Neural progenitor cell (in vitro differentiated cells): Measurements from ENCODE around the gene CALU. TPM values are rescaled to one million over a fixed set of nuclear protein-coding genes. Genes with fewer than 3 reads are reported as not detected.

Experiments used
- DNase-seq: peaks from one replicate; pipeline ENCODE4 v3.0.0-alpha.2; 2016; ENCODE audit warnings: low spot score
- H2AFZ ChIP-seq: fragments of 200-600 bp; sonication (generic); replicated peaks from 2 replicates; pipeline ENCODE4 v1.6.1; 2016; ENCODE audit warnings: antibody characterized with exemption
- H3F3A ChIP-seq: fragments of 200-600 bp; sonication (generic); 2 replicates; pipeline ENCODE4 v1.6.1; 2016; ENCODE audit warnings: antibody characterized with exemption, low read depth
- H3K27ac ChIP-seq: fragments of 200-600 bp; sonication (generic); 2 replicates; pipeline ENCODE4 v1.5.1; 2016; ENCODE audit warnings: mild to moderate bottlenecking
- H3K27me3 ChIP-seq: fragments of 200-600 bp; sonication (generic); 2 replicates; pipeline ENCODE4 v1.6.1; 2016; ENCODE audit warnings: mild to moderate bottlenecking, moderate library complexity
- H3K36me3 ChIP-seq: fragments of 200-600 bp; sonication (generic); 2 replicates; pipeline ENCODE4 v1.5.1; 2016
- H3K4me1 ChIP-seq: fragments of 200-600 bp; sonication (generic); 2 replicates; pipeline ENCODE4 v1.6.1; 2016; ENCODE audit warnings: mixed run types
- H3K4me2 ChIP-seq: fragments of 200-600 bp; sonication (generic); 2 replicates; pipeline ENCODE4 v1.6.1; 2016
- H3K4me3 ChIP-seq: fragments of 200-600 bp; sonication (generic); 2 replicates; pipeline ENCODE4 v1.5.1; 2016
- H3K79me2 ChIP-seq: fragments of 200-600 bp; sonication (generic); 2 replicates; pipeline ENCODE4 v1.6.1; 2016; ENCODE audit warnings: low read depth
- H3K9ac ChIP-seq: fragments of 200-600 bp; sonication (generic); 2 replicates; pipeline ENCODE4 v1.6.1; 2016
- H3K9me3 ChIP-seq: fragments of 200-600 bp; sonication (generic); 2 replicates; pipeline ENCODE4 v1.5.1; 2016; ENCODE audit warnings: low read depth
- H4K20me1 ChIP-seq: fragments of 200-600 bp; sonication (generic); 2 replicates; pipeline ENCODE4 v1.6.1; 2016; ENCODE audit warnings: low read depth
- H3K27ac Mint-ChIP-seq: 3 replicates; pipeline ENCODE4 v1.8.0; 2021; ENCODE audit warnings: mixed read lengths
- H3K27me3 Mint-ChIP-seq: 2 replicates; pipeline ENCODE4 v1.8.0; 2022; ENCODE audit warnings: low read depth, mild to moderate bottlenecking, inconsistent platforms, moderate library complexity, mixed read lengths; ENCODE audit not compliant: insufficient read depth
- H3K36me3 Mint-ChIP-seq: 3 replicates; pipeline ENCODE4 v1.8.0; 2021; ENCODE audit warnings: mixed read lengths
- H3K4me1 Mint-ChIP-seq: 3 replicates; pipeline ENCODE4 v1.8.0; 2021; ENCODE audit warnings: mixed read lengths
- H3K4me3 Mint-ChIP-seq: 3 replicates; pipeline ENCODE4 v1.8.0; 2021; ENCODE audit warnings: mild to moderate bottlenecking, moderate library complexity, mixed read lengths
- H3K9me3 Mint-ChIP-seq: 3 replicates; pipeline ENCODE4 v1.8.0; 2020; ENCODE audit warnings: mixed read lengths
- EZH2 ChIP-seq: fragments of 200-600 bp; sonication (generic); IDR thresholded peaks from 2 replicates; pipeline ENCODE4 v1.6.1; 2017; ENCODE audit warnings: antibody characterized with exemption, mild to moderate bottlenecking, moderate library complexity
- EZH2phosphoT487 ChIP-seq: fragments of 200-600 bp; sonication (generic); IDR thresholded peaks from 2 replicates; pipeline ENCODE4 v1.6.1; 2017; ENCODE audit warnings: antibody characterized with exemption
- total RNA-seq: library from RNA; depleted of rRNA; stranded (reverse); fragments of >200 nt; gene quantifications from 2 replicates; pipeline ENCODE4 v1.2.3, GENCODE V29; 2015; ENCODE audit warnings: low replicate concordance
- TF ChIP-seq, protein P1 (sequence below): fragments of 200-600 bp; sonication (generic); IDR thresholded peaks from 2 replicates; pipeline ENCODE4 v1.5.1; 2017; ENCODE audit warnings: antibody characterized with exemption, mild to moderate bottlenecking

Gene CALU
- total RNA-seq, 1 donor from 2014 or later = 234 TPM

DNA sequence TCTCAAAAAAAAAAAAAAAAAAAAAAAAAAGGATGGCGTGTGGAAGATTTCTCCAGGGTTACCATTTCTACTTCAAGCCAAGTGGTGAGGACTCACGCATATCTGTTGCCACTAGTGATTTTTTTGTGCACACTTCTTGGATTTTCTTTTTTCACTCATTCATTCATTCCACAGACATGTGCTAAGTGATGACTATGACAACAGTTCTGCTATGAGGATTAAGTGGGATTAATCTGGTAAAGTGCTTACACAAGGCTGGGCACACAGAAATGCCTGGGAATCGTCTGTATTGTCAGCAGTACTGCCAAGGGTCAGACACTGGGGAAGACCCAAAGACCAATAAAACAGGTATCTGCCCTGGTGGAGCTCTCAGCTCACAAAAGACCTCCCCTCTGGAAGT lies 42.7 kb downstream of the CALU start:
- no peak overlapping the region for H3K4me3 ChIP-seq
- H3K9me3 Mint-ChIP-seq = peaks cover 18% of the 10 kb centered on the region
- no peak for DNase-seq
- TF ChIP-seq, protein P1, sequence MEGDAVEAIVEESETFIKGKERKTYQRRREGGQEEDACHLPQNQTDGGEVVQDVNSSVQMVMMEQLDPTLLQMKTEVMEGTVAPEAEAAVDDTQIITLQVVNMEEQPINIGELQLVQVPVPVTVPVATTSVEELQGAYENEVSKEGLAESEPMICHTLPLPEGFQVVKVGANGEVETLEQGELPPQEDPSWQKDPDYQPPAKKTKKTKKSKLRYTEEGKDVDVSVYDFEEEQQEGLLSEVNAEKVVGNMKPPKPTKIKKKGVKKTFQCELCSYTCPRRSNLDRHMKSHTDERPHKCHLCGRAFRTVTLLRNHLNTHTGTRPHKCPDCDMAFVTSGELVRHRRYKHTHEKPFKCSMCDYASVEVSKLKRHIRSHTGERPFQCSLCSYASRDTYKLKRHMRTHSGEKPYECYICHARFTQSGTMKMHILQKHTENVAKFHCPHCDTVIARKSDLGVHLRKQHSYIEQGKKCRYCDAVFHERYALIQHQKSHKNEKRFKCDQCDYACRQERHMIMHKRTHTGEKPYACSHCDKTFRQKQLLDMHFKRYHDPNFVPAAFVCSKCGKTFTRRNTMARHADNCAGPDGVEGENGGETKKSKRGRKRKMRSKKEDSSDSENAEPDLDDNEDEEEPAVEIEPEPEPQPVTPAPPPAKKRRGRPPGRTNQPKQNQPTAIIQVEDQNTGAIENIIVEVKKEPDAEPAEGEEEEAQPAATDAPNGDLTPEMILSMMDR = no peak
- TF ChIP-seq EZH2 (no peak), EZH2phosphoT487 (no peak)
- H3K36me3 ChIP-seq = no peaks in the 10 kb centered on the region
- peaks cover 3% of the 10 kb centered on the region for H3K4me1 Mint-ChIP-seq
- no peak overlapping the region for H3K9ac ChIP-seq
- H3K4me2 ChIP-seq = no peak overlapping the region
- peaks cover 6% of the 10 kb centered on the region for H3K27me3 Mint-ChIP-seq
- H3F3A ChIP-seq = peaks cover 13% of the 10 kb centered on the region
- no peak overlapping the region for H2AFZ ChIP-seq
- H3K27me3 ChIP-seq = no peaks in the 10 kb centered on the region
- H3K79me2 ChIP-seq = no peaks in the 10 kb centered on the region
- peaks cover 4% of the 10 kb centered on the region for H3K9me3 ChIP-seq
- H3K27ac ChIP-seq = no peak overlapping the region
- H3K36me3 Mint-ChIP-seq = peaks cover 4% of the 10 kb centered on the region
- no peak overlapping the region for H3K4me3 Mint-ChIP-seq
- H3K27ac Mint-ChIP-seq = no peak overlapping the region
- no peaks in the 10 kb centered on the region for H4K20me1 ChIP-seq
- H3K4me1 ChIP-seq = peaks cover 5% of the 10 kb centered on the region

DNA sequence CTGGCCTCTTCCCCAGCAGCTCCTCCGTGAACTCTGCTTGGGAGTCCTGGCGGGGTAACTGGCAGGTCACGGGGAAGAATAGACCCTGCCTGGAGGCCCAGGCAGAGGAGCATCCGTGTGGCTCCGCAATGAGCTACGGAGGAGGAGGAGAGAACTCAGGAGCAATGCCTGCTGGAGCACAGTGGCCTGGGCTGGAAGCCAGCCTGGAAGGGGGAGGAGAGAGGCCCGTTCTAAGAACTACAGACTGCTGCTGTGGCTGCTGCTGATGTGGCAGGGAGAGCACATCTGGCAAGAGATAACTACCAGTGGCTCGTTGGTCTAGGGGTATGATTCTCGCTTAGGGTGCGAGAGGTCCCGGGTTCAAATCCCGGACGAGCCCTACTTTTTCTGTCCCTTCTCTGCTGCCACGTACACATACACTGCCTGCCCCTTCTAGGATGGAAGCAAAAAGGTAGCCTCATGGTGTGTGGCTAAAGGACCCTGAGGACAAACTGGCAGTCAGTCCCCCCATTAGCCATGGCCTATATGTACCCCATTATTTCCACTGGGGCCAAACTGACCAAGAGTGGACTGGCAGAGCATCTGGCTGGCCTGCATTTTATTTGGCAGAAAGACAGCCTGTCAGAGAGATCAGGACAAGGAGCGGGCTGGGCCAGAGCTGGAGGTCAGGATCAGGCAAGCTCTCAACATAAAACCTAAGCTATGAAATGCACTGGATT lies 44.1 kb downstream of the CALU start:
- H3K9ac ChIP-seq = no peak overlapping the region

DNA sequence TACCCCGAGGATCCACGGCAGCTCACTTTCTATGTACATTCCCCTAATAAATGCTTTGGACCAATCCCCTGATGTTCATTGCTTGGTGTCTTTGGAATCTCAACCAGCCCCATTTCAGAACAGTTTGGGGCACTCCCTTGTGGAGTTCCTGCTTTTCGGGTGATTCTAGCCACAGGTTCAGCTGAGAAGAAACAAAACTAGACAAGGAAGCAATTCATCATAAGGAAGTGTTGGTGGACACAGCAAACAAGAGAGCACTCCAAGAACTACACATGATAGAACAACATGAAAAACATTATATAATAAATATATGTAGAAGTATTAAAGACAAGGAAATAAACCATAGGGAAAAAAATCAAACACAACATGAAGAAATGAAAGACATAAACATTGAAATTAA lies 46.6 kb downstream of the CALU start:
- Mint-ChIP-seq H3K9me3 (peaks cover 3% of the 10 kb centered on the region), H3K27me3 (peaks cover 12% of the 10 kb centered on the region), H3K4me3 (no peak overlapping the region)

More for the DNA sequence above, 44.1 kb downstream of the CALU start:
- H3K9me3 Mint-ChIP-seq = peaks cover 6% of the 10 kb centered on the region
- H3K9me3 ChIP-seq = no peaks in the 10 kb centered on the region
- peaks cover 3% of the 10 kb centered on the region for H3K4me1 Mint-ChIP-seq
- H3K4me3 Mint-ChIP-seq = no peak overlapping the region
- H4K20me1 ChIP-seq = no peaks in the 10 kb centered on the region
- no peaks in the 10 kb centered on the region for H3K36me3 Mint-ChIP-seq
- TF ChIP-seq, protein P1 = no peak
- TF ChIP-seq EZH2phosphoT487 (no peak), EZH2 (no peak)
- H3K4me2 ChIP-seq = peak overlapping the region; percentile 77
- H3K79me2 ChIP-seq = no peaks in the 10 kb centered on the region
- peak overlapping the region; percentile 86 for H2AFZ ChIP-seq
- H3K27ac ChIP-seq = no peak overlapping the region
- H3K27me3 Mint-ChIP-seq = peaks cover 6% of the 10 kb centered on the region
- peaks cover 5% of the 10 kb centered on the region for H3K4me1 ChIP-seq
- no peaks in the 10 kb centered on the region for H3K27me3 ChIP-seq
- H3K36me3 ChIP-seq = no peaks in the 10 kb centered on the region
- peaks cover 13% of the 10 kb centered on the region for H3F3A ChIP-seq
- H3K4me3 ChIP-seq = peak overlapping the region; percentile 39
- peak; percentile 68 for DNase-seq
- peak overlapping the region; percentile 47 for H3K27ac Mint-ChIP-seq

More for the DNA sequence above, 46.6 kb downstream of the CALU start:
- Histone ChIP-seq H3K27me3 (no peaks in the 10 kb centered on the region), H3K4me3 (no peak overlapping the region), H3F3A (peaks cover 30% of the 10 kb centered on the region), H4K20me1 (no peaks in the 10 kb centered on the region), H3K9me3 (no peaks in the 10 kb centered on the region), H2AFZ (no peak overlapping the region), H3K36me3 (no peaks in the 10 kb centered on the region), H3K27ac (no peak overlapping the region), H3K79me2 (no peaks in the 10 kb centered on the region), H3K9ac (no peak overlapping the region), H3K4me1 (peaks cover 16% of the 10 kb centered on the region), H3K4me2 (no peak overlapping the region)
- Mint-ChIP-seq H3K27ac (no peak overlapping the region), H3K36me3 (no peaks in the 10 kb centered on the region), H3K4me1 (peaks cover 18% of the 10 kb centered on the region)
- no peak for DNase-seq
- TF ChIP-seq EZH2 = no peak
- TF ChIP-seq, protein P1 = no peak
- no peak for TF ChIP-seq EZH2phosphoT487
